H1 (cell line): ENCODE measurements around the gene ERCC6L. TPM values are rescaled to one million over a fixed set of nuclear protein-coding genes. Genes with fewer than 3 reads are reported as not detected.

Experiments
- CTCF ChIA-PET: fragments of 300-600 bp; sonication (Branson Sonifier 250); formaldehyde crosslinking; loops from one replicate; lab custom pipeline; 2021; ENCODE audit not compliant: partially characterized antibody; lab: Charles Lee
- POLR2A ChIA-PET: fragments of 300-600 bp; sonication (Branson Sonifier 250); formaldehyde crosslinking; loops from one replicate; lab custom pipeline; 2021; ENCODE audit warnings: inconsistent platforms; ENCODE audit not compliant: partially characterized antibody; lab: Charles Lee
- DNase-seq, 2 experiments: peaks; one replicate each; pipeline versions ENCODE4 v3.0.0 to v3.0.0-alpha.2; 2010 to 2022; ENCODE audit warnings: low spot score in 2 of 2, low read depth in 1 of 2, mixed read lengths in 1 of 2
- FAIRE-seq: peaks from 2 replicates; lab custom pipeline; 2011; peaks lifted over from hg19 to GRCh38; lab: Jason Lieb, UNC
- H2AFZ ChIP-seq: 2 replicates; pipeline ENCODE4 v1.8.1; 2012; ENCODE audit warnings: low read length, inconsistent platforms
- H2AK5ac ChIP-seq: 2 replicates; pipeline ENCODE4 v1.6.1; 2013; ENCODE audit warnings: low read depth, low read length
- H2BK120ac ChIP-seq: replicated peaks from 2 replicates; pipeline ENCODE3; 2013; ENCODE audit warnings: low read depth, low read length, inconsistent platforms
- H2BK12ac ChIP-seq: 2 replicates; pipeline ENCODE4 v1.6.1; 2013; ENCODE audit warnings: low read depth, low read length
- H2BK15ac ChIP-seq: 2 replicates; pipeline ENCODE4 v1.6.1; 2013; ENCODE audit warnings: low read length
- H2BK20ac ChIP-seq: 2 replicates; pipeline ENCODE4 v1.6.1; 2013; ENCODE audit warnings: low read length
- H2BK5ac ChIP-seq: 2 replicates; pipeline ENCODE4 v1.6.1; 2013; ENCODE audit warnings: low read depth, low read length
- H3K14ac ChIP-seq: 2 replicates; pipeline ENCODE4 v1.6.1; 2013; ENCODE audit warnings: inconsistent platforms; ENCODE audit not compliant: insufficient read length
- H3K18ac ChIP-seq: 2 replicates; pipeline ENCODE4 v1.6.1; 2013; ENCODE audit warnings: low read length; ENCODE audit errors: extremely low read depth
- H3K23ac ChIP-seq: 2 replicates; pipeline ENCODE4 v1.6.1; 2013; ENCODE audit warnings: inconsistent platforms; ENCODE audit not compliant: insufficient read length
- H3K23me2 ChIP-seq: 2 replicates; pipeline ENCODE4 v1.6.1; 2013; ENCODE audit warnings: low read depth, low read length
- H3K27ac ChIP-seq: 2 replicates; pipeline ENCODE4 v1.6.1; 2011; ENCODE audit warnings: low read depth, low read length, inconsistent platforms
- H3K27me3 ChIP-seq, 4 experiments: replicated peaks in 1 of 4; 1 replicate in 1 of 4; 2 replicates in 3 of 4; pipeline versions ENCODE4 v1.6.1 to v1.8.1; 2011 to 2013; ENCODE audit warnings: low read length in 3 of 4, mild to moderate bottlenecking in 3 of 4, inconsistent platforms in 2 of 4, mixed read lengths in 2 of 4, moderate library complexity in 1 of 4; ENCODE audit not compliant: control insufficient read depth in 3 of 4, insufficient read depth in 3 of 4; ENCODE audit errors: extremely low read depth in 1 of 4
- H3K36me3 ChIP-seq, 4 experiments: 2 replicates each; pipeline versions ENCODE4 v1.6.1 to v1.8.1; 2011 to 2013; ENCODE audit warnings: mild to moderate bottlenecking in 4 of 4, low read length in 3 of 4, moderate library complexity in 2 of 4, control low read depth in 1 of 4, inconsistent platforms in 1 of 4; ENCODE audit not compliant: insufficient read depth in 4 of 4, control insufficient read depth in 2 of 4
- H3K4ac ChIP-seq: replicated peaks from 2 replicates; pipeline ENCODE3; 2013; ENCODE audit warnings: low read length, low read depth, mixed read lengths, inconsistent platforms; ENCODE audit not compliant: insufficient read length
- H3K4me1 ChIP-seq, 4 experiments: replicated peaks in 1 of 4; 1 replicate in 1 of 4; 2 replicates in 3 of 4; pipeline versions ENCODE4 v1.6.1 to v1.8.1; 2011 to 2013; ENCODE audit warnings: low read length in 3 of 4, inconsistent platforms in 2 of 4, mixed read lengths in 1 of 4; ENCODE audit not compliant: insufficient read depth in 4 of 4, control insufficient read depth in 3 of 4
- H3K4me2 ChIP-seq, 2 experiments: 2 replicates each; pipeline versions ENCODE4 v1.6.1 to v1.8.1; 2011 to 2013; ENCODE audit warnings: low read depth in 2 of 2, low read length in 2 of 2, control low read depth in 1 of 2, inconsistent platforms in 1 of 2, mild to moderate bottlenecking in 1 of 2; ENCODE audit not compliant: insufficient read depth in 1 of 2
- H3K4me3 ChIP-seq, 4 experiments: fragments of 200-600, 300-600 bp in 1 of 4; sonication (generic), shearing (Covaris generic), sonication (Bioruptor Twin) in 1 of 4; 2 replicates each; pipeline versions ENCODE4 v1.5.1 to v1.8.1; 2011 to 2016; ENCODE audit warnings: low read length in 4 of 4, low read depth in 3 of 4, control low read depth in 2 of 4, inconsistent platforms in 2 of 4, mild to moderate bottlenecking in 2 of 4, mixed read lengths in 1 of 4, moderate library complexity in 1 of 4; ENCODE audit not compliant: insufficient read depth in 2 of 4; ENCODE audit errors: extremely low read depth in 1 of 4
- H3K56ac ChIP-seq: replicated peaks from 2 replicates; pipeline ENCODE3; 2013; ENCODE audit warnings: low read depth, mild to moderate bottlenecking, mixed read lengths, low read length, inconsistent platforms; ENCODE audit not compliant: insufficient read length
- H3K79me1 ChIP-seq: 2 replicates; pipeline ENCODE4 v1.6.1; 2013; ENCODE audit warnings: low read depth, low read length, control low read depth
- H3K79me2 ChIP-seq, 2 experiments: 2 replicates each; pipeline versions ENCODE4 v1.6.1 to v1.8.1; 2012 to 2013; ENCODE audit warnings: low read length in 2 of 2, mild to moderate bottlenecking in 2 of 2, inconsistent platforms in 1 of 2; ENCODE audit not compliant: insufficient read depth in 2 of 2, control insufficient read depth in 1 of 2
- H3K9ac ChIP-seq, 4 experiments: replicated peaks in 1 of 4; 1 replicate in 1 of 4; 2 replicates in 3 of 4; pipeline versions ENCODE4 v1.6.1 to v1.8.1; 2011 to 2013; ENCODE audit warnings: low read depth in 3 of 4, low read length in 3 of 4, control low read depth in 2 of 4, mild to moderate bottlenecking in 2 of 4, moderate library complexity in 2 of 4, inconsistent platforms in 1 of 4; ENCODE audit errors: extremely low read depth in 1 of 4
- H3K9me3 ChIP-seq, 2 experiments: 2 replicates each; pipeline versions ENCODE4 v1.6.1 to v1.8.1; 2012 to 2013; ENCODE audit warnings: mild to moderate bottlenecking in 2 of 2, moderate library complexity in 2 of 2, control low read depth in 1 of 2, inconsistent platforms in 1 of 2, low read depth in 1 of 2, low read length in 1 of 2, mixed read lengths in 1 of 2; ENCODE audit not compliant: insufficient read depth in 2 of 2
- H4K20me1 ChIP-seq, 2 experiments: replicated peaks in 1 of 2; 2 replicates each; pipeline versions ENCODE3 to v1.8.1; 2011 to 2013; ENCODE audit warnings: inconsistent platforms in 2 of 2, low read length in 2 of 2, mild to moderate bottlenecking in 1 of 2; ENCODE audit not compliant: insufficient read depth in 2 of 2, control insufficient read depth in 1 of 2
- H4K5ac ChIP-seq: 2 replicates; pipeline ENCODE4 v1.6.1; 2013; ENCODE audit warnings: low read length, low read depth, mixed read lengths, inconsistent platforms; ENCODE audit not compliant: insufficient read length
- H4K8ac ChIP-seq: 2 replicates; pipeline ENCODE4 v1.8.0; 2013; ENCODE audit warnings: mild to moderate bottlenecking, moderate library complexity, low read length, inconsistent platforms; ENCODE audit not compliant: insufficient read depth; ENCODE audit errors: extremely low read depth
- H4K91ac ChIP-seq: replicated peaks from 2 replicates; pipeline ENCODE3; 2013; ENCODE audit warnings: low read length, mixed read lengths, inconsistent platforms; ENCODE audit not compliant: insufficient read length
- ASH2L ChIP-seq: fragments of 200-600, 300-600 bp; sonication (generic); IDR thresholded peaks from one replicate; pipeline ENCODE4 v1.7.1; 2017; ENCODE audit warnings: low read length
- ATF3 ChIP-seq: IDR thresholded peaks from 2 replicates; pipeline ENCODE4 v1.6.1; 2011; ENCODE audit warnings: low read depth, mild to moderate bottlenecking, low read length; ENCODE audit not compliant: insufficient read depth
- CREB1 ChIP-seq: IDR thresholded peaks from 2 replicates; pipeline ENCODE4 v1.6.1; 2012; ENCODE audit warnings: inconsistent platforms
- CTBP2 ChIP-seq: IDR thresholded peaks from 2 replicates; pipeline ENCODE4 v1.7.0; 2011; ENCODE audit warnings: borderline replicate concordance, mild to moderate bottlenecking, moderate library complexity, mixed read lengths, low read length; ENCODE audit not compliant: insufficient read depth, insufficient read length
- EP300 ChIP-seq, 2 experiments: IDR thresholded peaks; 1 replicate in 1 of 2; 2 replicates in 1 of 2; pipeline ENCODE4 v1.6.1; 2011 to 2012; ENCODE audit warnings: low read depth in 2 of 2, low read length in 2 of 2, mild to moderate bottlenecking in 2 of 2, borderline replicate concordance in 1 of 2, inconsistent platforms in 1 of 2, moderate library complexity in 1 of 2
- KDM4A ChIP-seq: IDR thresholded peaks from one replicate; pipeline ENCODE4 v1.7.1; 2012; ENCODE audit warnings: low read depth, mild to moderate bottlenecking, moderate library complexity, low read length, inconsistent platforms; ENCODE audit not compliant: severe bottlenecking
- PHF8 ChIP-seq: fragments of 200-600 bp; sonication (generic); conservative IDR thresholded peaks from 2 replicates; pipeline ENCODE4 v1.7.1; 2012; ENCODE audit warnings: low read depth, mild to moderate bottlenecking, inconsistent platforms, low read length, moderate library complexity
- POLR2AphosphoS5 ChIP-seq: IDR thresholded peaks from 2 replicates; pipeline ENCODE4 v1.6.1; 2011; ENCODE audit warnings: low read depth, low read length
- RFX5 ChIP-seq: IDR thresholded peaks from 2 replicates; pipeline ENCODE4 v1.6.1; 2011; ENCODE audit warnings: low read depth, low read length, improper control_type of control experiment, borderline replicate concordance
- RXRA ChIP-seq: IDR thresholded peaks from 2 replicates; pipeline ENCODE4 v1.6.1; 2011; ENCODE audit warnings: low read depth, mild to moderate bottlenecking, low read length, moderate library complexity; ENCODE audit not compliant: insufficient read depth
- SIX5 ChIP-seq: IDR thresholded peaks from 2 replicates; pipeline ENCODE4 v1.6.1; 2011; ENCODE audit warnings: mild to moderate bottlenecking, low read depth, low read length
- TAF7 ChIP-seq: optimal IDR thresholded peaks from 2 replicates; pipeline ENCODE3; 2011; ENCODE audit warnings: low read depth, mild to moderate bottlenecking, inconsistent platforms, low read length, moderate library complexity, borderline replicate concordance
- TCF12 ChIP-seq: IDR thresholded peaks from 2 replicates; pipeline ENCODE4 v1.6.1; 2011; ENCODE audit warnings: low read depth, mild to moderate bottlenecking, low read length
- WGBS, 2 experiments: shearing (Covaris generic) in 1 of 2; methylation state at CpG; one replicate each; pipeline versions ENCODE4 v1.1.6 to v1.1.7; 2013 to 2015; ENCODE audit warnings: low lambda C conversion rate in 2 of 2, mixed read lengths in 2 of 2, inconsistent platforms in 1 of 2, low coverage in 1 of 2, missing lambda C conversion rate in 1 of 2; ENCODE audit not compliant: insufficient replicate concordance in 2 of 2, insufficient coverage in 1 of 2, insufficient read length in 1 of 2; ENCODE audit errors: extremely low coverage in 1 of 2, missing lambda C conversion rate in 1 of 2; 5-methylcytosine and 5-hydroxymethylcytosine counted together
- polyA plus RNA-seq, 7 experiments: library from polyadenylated mRNA; depleted of rRNA in 3 of 7; stranded (reverse) in 5 of 7; unstranded in 2 of 7; fragments of >200 nt in 5 of 7; fragments of 200-250 nt in 2 of 7; gene quantifications; 1 replicate in 5 of 7; 2 replicates in 1 of 7; 4 replicates in 1 of 7; pipeline versions ENCODE4 v1.2.1 to v1.2.3, GENCODE V29; 2011 to 2013; ENCODE audit warnings: missing spikeins in 2 of 7, mixed read lengths in 2 of 7
- total RNA-seq: library from RNA; stranded (reverse); fragmentation: NEBNext Ultra II Directional; extraction: Animal tissue kit (Norgen Biotek cat#: 25700); gene quantifications from 2 replicates; pipeline ENCODE4 v1.2.1, GENCODE V29; 2021
- TF ChIP-seq, protein P1 (sequence below): IDR thresholded peaks from 2 replicates; pipeline ENCODE4 v1.6.1; 2012; ENCODE audit warnings: inconsistent platforms

The ERCC6L gene
- total and polyA plus RNA-seq, 2 of the 8 experiments (the other 6 are each of a cell fraction or from before 2014, with no cell fraction given): 4.0 to 23.9 TPM

DNA sequence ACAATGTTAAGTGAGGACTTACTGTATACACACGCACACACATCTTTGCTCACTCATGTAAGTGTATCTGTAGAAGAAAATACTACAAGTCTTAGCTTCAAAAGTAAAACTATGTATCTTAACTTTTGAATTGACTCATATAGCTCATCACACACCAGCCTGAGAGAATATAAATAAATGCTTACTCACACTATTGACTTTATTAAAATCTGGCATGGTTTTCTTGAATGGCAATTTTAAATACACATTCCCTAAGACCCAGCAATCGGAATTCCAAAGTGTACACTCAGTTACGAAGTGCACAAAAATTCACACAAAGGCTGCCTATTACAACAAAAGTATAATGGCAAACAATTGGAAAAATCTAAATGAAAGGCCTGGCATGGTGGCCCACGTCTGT is 2.0 kb downstream of the ERCC6L start:
- H4K5ac ChIP-seq: no peak overlapping the region
- no peak overlapping the region for H2BK15ac ChIP-seq
- H2BK120ac ChIP-seq: no peak overlapping the region
- H3K14ac ChIP-seq: no peak overlapping the region
- no peak overlapping the region for H2AFZ ChIP-seq
- WGBS, 2 experiments: 87% methylated on average over 4 of the region's 4 CpGs; no CpG with 5 or more reads in 1 of the 2 experiments
- no peaks in the 10 kb centered on the region for H4K20me1 ChIP-seq
- H3K9me3 ChIP-seq: no peaks in the 10 kb centered on the region
- no peak for FAIRE-seq
- ChIA-PET POLR2A (no interaction called here), CTCF (no interaction called here)
- no peak for DNase-seq
- no peak overlapping the region for H3K56ac ChIP-seq
- peaks cover 2% of the 10 kb centered on the region; the same call in 1 of the 2 replicates for H3K23me2 ChIP-seq
- no peak overlapping the region for H3K4ac ChIP-seq
- H2BK12ac ChIP-seq: no peak overlapping the region
- peaks cover 0 to 10% (median 2%) of the 10 kb centered on the region in 4 experiments; a peak in 4 of 8 replicates for H3K36me3 ChIP-seq
- H3K4me2 ChIP-seq: no peak overlapping the region
- peaks cover 0 to 22% of the 10 kb centered on the region in 2 experiments; a peak in 2 of 4 replicates for H3K79me2 ChIP-seq
- H3K27me3 ChIP-seq: no peaks in the 10 kb centered on the region
- H3K9ac ChIP-seq: no peak overlapping the region
- H3K4me1 ChIP-seq: no peaks in the 10 kb centered on the region; a peak in 1 of 7 replicates
- H2BK5ac ChIP-seq: no peak overlapping the region
- H3K27ac ChIP-seq: no peak overlapping the region
- H3K18ac ChIP-seq: no peak overlapping the region
- no peaks in the 10 kb centered on the region for H3K79me1 ChIP-seq
- H3K23ac ChIP-seq: no peak overlapping the region
- no peak overlapping the region for H2AK5ac ChIP-seq
- H3K4me3 ChIP-seq: no peak overlapping the region
- H2BK20ac ChIP-seq: no peak overlapping the region
- H4K8ac ChIP-seq: no peak overlapping the region
- H4K91ac ChIP-seq: no peak overlapping the region
- TF ChIP-seq EP300 (IDR thresholded peaks at IDR 0.05; ENCODE audit: borderline replicate concordance in 1 of 2, low read depth in 2 of 2, low read length in 2 of 2) (no peak), ATF3 (no peak), CTBP2 (no peak), ASH2L (no peak), CREB1 (no peak), RXRA (no peak), RFX5 (no peak), TAF7 (no peak), SIX5 (no peak), TCF12 (no peak), POLR2AphosphoS5 (no peak), KDM4A (no peak), PHF8 (no peak)
- TF ChIP-seq, protein P1, sequence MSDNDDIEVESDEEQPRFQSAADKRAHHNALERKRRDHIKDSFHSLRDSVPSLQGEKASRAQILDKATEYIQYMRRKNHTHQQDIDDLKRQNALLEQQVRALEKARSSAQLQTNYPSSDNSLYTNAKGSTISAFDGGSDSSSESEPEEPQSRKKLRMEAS: no peak
